Mesodermal cell (in vitro differentiated cells): ENCODE measurements around the gene LRP4.

ENCODE experiments used
- H3K27ac ChIP-seq: 2 replicates; pipeline ENCODE4 v1.7.0; 2013; ENCODE audit warnings: mild to moderate bottlenecking, low read depth, low read length, moderate library complexity; ENCODE audit not compliant: severe bottlenecking
- H3K36me3 ChIP-seq: 2 replicates; pipeline ENCODE4 v1.7.1; 2013; ENCODE audit warnings: mild to moderate bottlenecking, low read length, moderate library complexity; ENCODE audit not compliant: control insufficient read depth, insufficient read depth
- H3K4me1 ChIP-seq: one replicate; pipeline ENCODE4 v1.7.1; 2013; ENCODE audit warnings: mild to moderate bottlenecking, low read length; ENCODE audit not compliant: insufficient read depth, control insufficient read depth, poor library complexity, severe bottlenecking
- H3K4me3 ChIP-seq: 2 replicates; pipeline ENCODE4 v1.7.0; 2013; ENCODE audit warnings: low read length, control low read depth, mild to moderate bottlenecking; ENCODE audit not compliant: insufficient read depth, poor library complexity, severe bottlenecking; ENCODE audit errors: extremely low read depth
- H3K9me3 ChIP-seq: 2 replicates; pipeline ENCODE4 v1.7.1; 2013; ENCODE audit warnings: mild to moderate bottlenecking, low read length, moderate library complexity; ENCODE audit not compliant: control insufficient read depth
- WGBS, 2 experiments: methylation state at CpG; one replicate each; pipeline ENCODE4 v1.1.5; 2013; ENCODE audit warnings: missing lambda C conversion rate in 2 of 2; ENCODE audit not compliant: insufficient coverage in 2 of 2; 5-methylcytosine and 5-hydroxymethylcytosine counted together

The LRP4 gene

GRCh38 chr11:46894506-46894905 is 23.8 kb downstream of the LRP4 start:
- peaks cover 4% of the 10 kb centered on the region for H3K9me3 ChIP-seq
- H3K36me3 ChIP-seq: peaks cover 75% of the 10 kb centered on the region
- peaks cover under 1% of the 10 kb centered on the region for H3K4me1 ChIP-seq
- H3K27ac ChIP-seq: no peak overlapping the region
- H3K4me3 ChIP-seq: no peak overlapping the region
- 95 to 96% methylated on average over 16 of the region's 16 CpGs for WGBS, 2 experiments

DNA sequence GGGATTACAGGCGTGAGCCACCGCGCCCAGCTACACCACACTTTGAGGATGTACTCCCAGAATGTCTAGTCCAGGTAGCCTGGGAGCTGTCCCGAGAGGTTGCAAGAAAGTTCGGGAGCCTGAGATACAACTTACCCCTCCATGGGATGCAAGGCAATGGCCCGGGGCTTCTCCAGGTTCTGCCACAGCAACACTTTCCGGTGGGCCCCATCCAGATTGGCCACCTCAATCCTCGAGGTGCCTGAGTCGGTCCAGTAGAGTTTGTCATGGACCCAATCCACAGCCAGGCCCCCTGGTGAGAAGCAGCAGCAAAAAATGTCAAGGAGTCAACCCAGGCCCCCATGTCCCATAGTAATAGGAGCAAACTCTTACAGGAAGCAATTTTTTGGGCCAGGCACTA is 25.5 kb downstream of the LRP4 start:
- Histone ChIP-seq H3K4me3 (no peak overlapping the region), H3K9me3 (no peaks in the 10 kb centered on the region), H3K27ac (no peak overlapping the region), H3K36me3 (peaks cover 73% of the 10 kb centered on the region), H3K4me1 (no peaks in the 10 kb centered on the region)
- WGBS, 2 experiments: 97 to 98% methylated on average over 7 to 9 of the region's 9 CpGs

GRCh38 chr11:46892109-46892508 is 26.2 kb downstream of the LRP4 start:
- H3K4me3 ChIP-seq: no peak overlapping the region
- peaks cover 78% of the 10 kb centered on the region for H3K36me3 ChIP-seq
- H3K4me1 ChIP-seq: no peaks in the 10 kb centered on the region
- WGBS, 2 experiments: no CpG with 5 or more reads among the region's 2 CpGs
- H3K9me3 ChIP-seq: no peaks in the 10 kb centered on the region
- H3K27ac ChIP-seq: no peak overlapping the region

GRCh38 chr11:46890665-46891064 is 27.7 kb downstream of the LRP4 start:
- Histone ChIP-seq H3K9me3 (no peaks in the 10 kb centered on the region), H3K36me3 (peaks cover 80% of the 10 kb centered on the region), H3K4me3 (no peak overlapping the region), H3K4me1 (no peaks in the 10 kb centered on the region), H3K27ac (no peak overlapping the region)
- 100% methylated on average over 1 of the region's 2 CpGs; no CpG with 5 or more reads in 1 of the 2 experiments for whole genome bisulfite sequencing, 2 experiments

DNA sequence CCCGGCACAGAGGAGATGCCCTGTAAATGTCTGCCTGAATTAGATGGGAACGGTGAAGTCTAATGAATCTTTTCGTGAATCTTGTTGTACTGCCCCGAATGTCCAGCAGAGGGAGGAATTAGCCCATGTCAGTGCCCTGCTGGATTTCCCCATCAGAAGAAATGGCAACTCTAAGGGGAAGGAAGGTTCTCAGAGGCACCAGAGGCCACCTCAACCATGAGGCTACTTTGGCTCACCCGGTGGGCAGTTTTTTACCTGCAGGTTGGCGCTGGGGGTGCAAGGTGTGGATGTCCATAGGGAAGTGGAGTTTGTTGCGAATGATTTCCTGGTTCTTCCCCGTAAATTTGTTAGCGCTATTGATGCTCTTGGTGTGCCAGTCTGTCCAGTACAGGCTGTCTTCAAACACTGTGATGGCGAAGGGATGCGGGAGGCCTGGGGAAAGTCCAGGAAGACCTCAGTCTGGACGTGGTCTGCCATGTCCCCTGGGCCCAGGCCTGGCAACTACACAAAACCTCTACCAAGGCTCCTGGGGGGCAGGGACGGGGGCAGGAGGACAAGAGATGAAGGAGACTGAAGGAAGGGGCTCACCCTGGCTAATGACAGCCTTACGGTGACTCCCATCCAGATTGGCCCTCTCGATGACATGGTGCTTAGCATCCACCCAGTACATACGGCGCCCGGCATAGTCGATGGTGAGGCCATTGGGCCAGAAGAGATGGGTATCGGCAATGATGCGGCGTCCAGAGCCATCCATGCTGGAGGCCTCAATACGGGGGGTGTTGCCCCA is 28.5 kb downstream of the LRP4 start:
- H3K27ac ChIP-seq: no peak overlapping the region
- no peaks in the 10 kb centered on the region for H3K4me1 ChIP-seq
- no peak overlapping the region for H3K4me3 ChIP-seq
- peaks cover 80% of the 10 kb centered on the region for H3K36me3 ChIP-seq
- no peaks in the 10 kb centered on the region for H3K9me3 ChIP-seq
- WGBS, 2 experiments: 75 to 77% methylated on average over 20 to 22 of the region's 23 CpGs

DNA sequence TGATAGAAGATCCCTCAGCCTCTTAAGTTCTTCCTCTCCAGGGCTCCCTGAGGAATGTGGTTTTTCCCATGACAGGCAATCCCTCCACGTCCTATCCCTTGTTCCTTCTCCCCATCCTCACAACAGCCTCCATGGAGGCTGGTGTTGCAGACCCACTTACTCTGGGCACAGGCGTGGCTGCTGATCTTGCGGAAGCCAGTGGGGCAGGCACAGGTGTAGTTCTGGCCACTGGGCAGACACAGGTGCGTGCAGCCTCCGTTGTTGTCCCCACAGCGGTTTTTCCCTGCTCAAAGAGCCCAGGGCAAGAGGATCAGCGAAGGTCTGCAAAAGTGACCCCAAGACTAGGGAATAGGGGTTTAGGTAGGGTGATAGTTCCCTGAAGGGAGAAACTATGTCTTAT is 29.1 kb downstream of the LRP4 start:
- H3K4me3 ChIP-seq: no peak overlapping the region
- H3K9me3 ChIP-seq: no peaks in the 10 kb centered on the region
- no peak overlapping the region for H3K27ac ChIP-seq
- peaks cover 74% of the 10 kb centered on the region for H3K36me3 ChIP-seq
- no peaks in the 10 kb centered on the region for H3K4me1 ChIP-seq
- 93 to 94% methylated on average over 7 of the region's 7 CpGs for WGBS, 2 experiments

DNA sequence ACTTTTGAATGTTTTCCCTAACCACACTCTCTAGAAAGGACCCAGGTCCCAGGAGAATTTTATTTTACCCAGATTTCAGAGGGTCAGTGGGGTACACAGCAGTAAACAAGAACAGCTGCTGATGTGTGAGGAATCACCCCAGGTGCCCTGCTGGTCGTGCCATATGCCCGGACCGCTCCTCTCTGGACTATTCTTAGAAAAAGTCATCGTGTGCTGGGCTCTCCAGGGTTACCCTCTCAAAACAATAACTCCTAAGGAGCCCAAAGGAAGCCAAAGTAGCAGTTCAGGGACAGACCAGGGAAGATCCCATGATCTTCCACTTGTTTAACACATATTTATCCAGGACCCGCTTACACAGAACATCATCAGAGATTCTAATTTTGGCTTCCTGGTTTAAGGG is 29.7 kb downstream of the LRP4 start:
- no peak overlapping the region for H3K4me3 ChIP-seq
- no peaks in the 10 kb centered on the region for H3K4me1 ChIP-seq
- H3K9me3 ChIP-seq: no peaks in the 10 kb centered on the region
- WGBS, 2 experiments: 100% methylated on average over 2 of the region's 5 CpGs
- peaks cover 75% of the 10 kb centered on the region for H3K36me3 ChIP-seq
- no peak overlapping the region for H3K27ac ChIP-seq

DNA sequence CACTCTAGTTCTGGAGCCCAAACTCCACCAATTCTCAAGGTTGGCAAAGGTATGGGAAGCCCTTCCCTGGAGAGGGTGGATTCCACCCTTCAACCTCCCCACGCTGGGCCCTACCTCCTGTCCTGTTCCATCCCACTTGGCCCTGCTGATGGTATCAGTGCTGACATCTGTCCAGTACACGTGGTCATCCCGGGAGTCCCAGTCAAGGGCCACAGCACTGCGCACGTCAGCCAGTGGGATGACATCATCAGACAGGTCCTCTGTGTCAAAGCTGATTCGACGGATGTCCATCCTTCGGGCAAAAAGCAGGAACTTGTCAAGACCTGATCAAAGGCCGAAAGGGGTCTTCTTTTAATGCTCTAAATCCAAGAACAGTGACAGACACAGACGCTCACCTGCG is 32.1 kb downstream of the LRP4 start:
- Histone ChIP-seq H3K9me3 (no peaks in the 10 kb centered on the region), H3K36me3 (peaks cover 77% of the 10 kb centered on the region), H3K4me1 (no peaks in the 10 kb centered on the region), H3K4me3 (no peak overlapping the region), H3K27ac (no peak overlapping the region)
- WGBS, 2 experiments: 94 to 98% methylated on average over 11 of the region's 11 CpGs

GRCh38 chr11:46879056-46879585 is 39.2 kb downstream of the LRP4 start:
- H3K27ac ChIP-seq: no peak overlapping the region
- peaks cover 94% of the 10 kb centered on the region for H3K36me3 ChIP-seq
- no peaks in the 10 kb centered on the region for H3K4me1 ChIP-seq
- 94 to 100% methylated on average over 7 to 9 of the region's 10 CpGs for WGBS, 2 experiments
- no peaks in the 10 kb centered on the region for H3K9me3 ChIP-seq
- no peak overlapping the region for H3K4me3 ChIP-seq

GRCh38 chr11:46877580-46877979 is 40.8 kb downstream of the LRP4 start:
- H3K4me1 ChIP-seq: no peaks in the 10 kb centered on the region
- no peaks in the 10 kb centered on the region for H3K9me3 ChIP-seq
- H3K4me3 ChIP-seq: no peak overlapping the region
- no CpG with 5 or more reads among the region's 1 CpG for WGBS, 2 experiments
- H3K36me3 ChIP-seq: peaks cover 96% of the 10 kb centered on the region
- H3K27ac ChIP-seq: no peak overlapping the region

DNA sequence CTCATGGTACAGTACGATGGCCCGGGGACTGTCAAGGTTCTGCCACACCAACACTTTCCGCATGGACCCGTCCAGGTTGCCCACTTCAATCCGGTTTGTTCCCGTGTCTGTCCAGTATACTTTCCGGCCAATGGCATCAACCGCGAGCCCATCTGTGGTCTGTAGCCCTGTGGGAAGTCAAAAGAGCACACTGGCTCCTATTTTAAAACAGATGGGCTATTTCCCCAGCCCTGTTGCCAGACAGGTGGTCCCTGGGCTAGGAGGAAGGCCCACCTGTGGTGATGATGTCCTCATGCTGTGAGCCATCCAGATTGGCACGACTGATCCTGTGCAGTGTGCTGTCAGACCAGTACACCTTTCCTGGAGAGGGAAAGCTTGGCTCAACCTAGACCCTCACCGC is 41.9 kb downstream of the LRP4 start:
- Histone ChIP-seq H3K27ac (no peak overlapping the region), H3K4me3 (no peak overlapping the region), H3K9me3 (no peaks in the 10 kb centered on the region), H3K36me3 (peaks cover 91% of the 10 kb centered on the region), H3K4me1 (no peaks in the 10 kb centered on the region)
- WGBS, 2 experiments: 89 to 95% methylated on average over 11 of the region's 11 CpGs
